GM12891 (cell line): ENCODE data around the gene PEMT.

Experiments
- POLR2A ChIP-seq: IDR thresholded peaks from 2 replicates; pipeline ENCODE4 v1.6.1; 2011; ENCODE audit warnings: low read depth, low read length, control low read depth
- POLR2AphosphoS5 ChIP-seq: IDR thresholded peaks from 2 replicates; pipeline ENCODE4 v1.6.1; 2011; ENCODE audit warnings: low read depth, low read length, control low read depth
- TAF1 ChIP-seq: IDR thresholded peaks from 2 replicates; pipeline ENCODE4 v1.6.1; 2011; ENCODE audit warnings: low read depth, low read length, control low read depth

- TF ChIP-seq POLR2A: no peak
- no peak for TF ChIP-seq POLR2AphosphoS5
- TF ChIP-seq TAF1: no peak
Observed at GRCh38 chr17:17545984-17546383, 45.5 kb downstream of the PEMT start.
